A673 (cell line): ENCODE results near the gene SH2B3. TPM values are rescaled to one million over a fixed set of nuclear protein-coding genes. Genes with fewer than 3 reads are reported as not detected.

Experiments used
- BruUV-seq: library from RNA; stranded (reverse); fragments of 400-500 nt; replicated peaks from 2 replicates; lab custom pipeline; 2021; lab: Mats Ljungman, UMichigan
- CTCF ChIA-PET: fragments of 300-600 bp; sonication (Branson Sonifier 250); formaldehyde crosslinking; loops from one replicate; lab custom pipeline; 2022; ENCODE audit warnings: antibody characterized with exemption; lab: Charles Lee
- POLR2A ChIA-PET: fragments of 300-600 bp; sonication (Branson Sonifier 250); formaldehyde crosslinking; loops from one replicate; lab custom pipeline; 2022; ENCODE audit warnings: antibody characterized with exemption; ENCODE audit not compliant: low non-redundant PET; lab: Charles Lee
- DNase-seq: peaks from one replicate; pipeline ENCODE4 v3.0.0-alpha.2; 2015; ENCODE audit warnings: low spot score
- H3K27ac ChIP-seq: fragments of 200-600 bp; sonication (generic); 2 replicates; pipeline ENCODE4 v1.5.1; 2016; ENCODE audit warnings: mixed run types, low read depth, mild to moderate bottlenecking, mixed read lengths, antibody characterized with exemption, low read length; ENCODE audit not compliant: poor library complexity, severe bottlenecking
- H3K27me3 ChIP-seq: fragments of 200-600 bp; sonication (generic); replicated peaks from 2 replicates; pipeline ENCODE4 v1.6.1; 2017; ENCODE audit warnings: mixed run types, low read depth, mild to moderate bottlenecking, mixed read lengths, antibody characterized with exemption, low read length; ENCODE audit not compliant: insufficient read depth, poor library complexity
- H3K36me3 ChIP-seq: fragments of 200-600 bp; sonication (generic); 2 replicates; pipeline ENCODE4 v1.6.1; 2016; ENCODE audit warnings: mixed run types, mild to moderate bottlenecking, mixed read lengths, antibody characterized with exemption, low read length; ENCODE audit not compliant: insufficient read depth, poor library complexity, severe bottlenecking
- H3K4me1 ChIP-seq: fragments of 200-600 bp; sonication (generic); 2 replicates; pipeline ENCODE4 v1.6.1; 2017; ENCODE audit warnings: mixed run types, mild to moderate bottlenecking, mixed read lengths, antibody characterized with exemption, low read length; ENCODE audit not compliant: insufficient read depth, poor library complexity, severe bottlenecking
- H3K4me3 ChIP-seq: fragments of 200-600 bp; sonication (generic); 2 replicates; pipeline ENCODE4 v1.5.1; 2016; ENCODE audit warnings: low read depth, mixed run types, mild to moderate bottlenecking, mixed read lengths, low read length; ENCODE audit not compliant: poor library complexity, severe bottlenecking
- H3K9me3 ChIP-seq: fragments of 200-600 bp; sonication (generic); 2 replicates; pipeline ENCODE4 v1.6.1; 2016; ENCODE audit warnings: mixed run types, low read depth, mild to moderate bottlenecking, mixed read lengths, antibody characterized with exemption, low read length; ENCODE audit not compliant: poor library complexity, severe bottlenecking
- CTCF ChIP-seq: fragments of 300-800, 200-600 bp; sonication (generic); conservative IDR thresholded peaks from 2 replicates; pipeline ENCODE4 v1.5.1; 2017; ENCODE audit warnings: low read depth, mild to moderate bottlenecking, antibody characterized with exemption, low read length, moderate library complexity, mixed read lengths
- EZH2 ChIP-seq: fragments of 200-600 bp; sonication (generic); IDR thresholded peaks from 2 replicates; pipeline ENCODE4 v1.6.1; 2017; ENCODE audit warnings: borderline replicate concordance, low read depth, mild to moderate bottlenecking, mixed read lengths, antibody characterized with exemption, low read length; ENCODE audit not compliant: poor library complexity, severe bottlenecking
- intact Hi-C: fragments of 100-400 bp; cut with micrococcal nuclease; formaldehyde crosslinking; loops from one replicate; pipeline ENCODE4 v1.10.0; 2022; ENCODE audit not compliant: unreplicated experiment
- total RNA-seq: library from RNA; stranded (reverse); gene quantifications from 2 replicates; pipeline ENCODE4 v1.2.3, GENCODE V29; 2021

Gene SH2B3
- total RNA-seq, 1 experiment from 2014 or later: 133 TPM

GRCh38 chr12:111453071-111453989 is 47.6 kb downstream of the SH2B3 start:
- ChIA-PET POLR2A (no interaction called here), CTCF (no interaction called here)
- Histone ChIP-seq H3K27me3 (no peaks in the 10 kb centered on the region), H3K27ac (peak overlapping the region; percentile 62), H3K36me3 (peaks cover 73% of the 10 kb centered on the region), H3K9me3 (no peaks in the 10 kb centered on the region), H3K4me3 (no peak overlapping the region), H3K4me1 (peaks cover 43% of the 10 kb centered on the region)
- BruUV-seq: no TSS peak
- DNase-seq: no peak
- no peak for TF ChIP-seq EZH2
- no peak for TF ChIP-seq CTCF
- intact Hi-C loops: no loop called here

- TF ChIP-seq EZH2: no peak
- no peak for TF ChIP-seq CTCF
- Histone ChIP-seq H3K4me3 (no peak overlapping the region), H3K9me3 (no peaks in the 10 kb centered on the region), H3K4me1 (peaks cover 33% of the 10 kb centered on the region), H3K36me3 (peaks cover 63% of the 10 kb centered on the region), H3K27me3 (no peaks in the 10 kb centered on the region), H3K27ac (peak overlapping the region; percentile 62)
- POLR2A ChIA-PET: no interaction called here
- CTCF ChIA-PET: interaction anchor here (0.6 kb wide), 1 partner anchor 608 kb away, joined by 13 read pairs; no protein-coding TSS in a partner anchor
- no TSS peak for BruUV-seq
- intact Hi-C loops: no loop called here
- no peak for DNase-seq
Observed at GRCh38 chr12:111454311-111454710, 48.6 kb downstream of the SH2B3 start.

DNA sequence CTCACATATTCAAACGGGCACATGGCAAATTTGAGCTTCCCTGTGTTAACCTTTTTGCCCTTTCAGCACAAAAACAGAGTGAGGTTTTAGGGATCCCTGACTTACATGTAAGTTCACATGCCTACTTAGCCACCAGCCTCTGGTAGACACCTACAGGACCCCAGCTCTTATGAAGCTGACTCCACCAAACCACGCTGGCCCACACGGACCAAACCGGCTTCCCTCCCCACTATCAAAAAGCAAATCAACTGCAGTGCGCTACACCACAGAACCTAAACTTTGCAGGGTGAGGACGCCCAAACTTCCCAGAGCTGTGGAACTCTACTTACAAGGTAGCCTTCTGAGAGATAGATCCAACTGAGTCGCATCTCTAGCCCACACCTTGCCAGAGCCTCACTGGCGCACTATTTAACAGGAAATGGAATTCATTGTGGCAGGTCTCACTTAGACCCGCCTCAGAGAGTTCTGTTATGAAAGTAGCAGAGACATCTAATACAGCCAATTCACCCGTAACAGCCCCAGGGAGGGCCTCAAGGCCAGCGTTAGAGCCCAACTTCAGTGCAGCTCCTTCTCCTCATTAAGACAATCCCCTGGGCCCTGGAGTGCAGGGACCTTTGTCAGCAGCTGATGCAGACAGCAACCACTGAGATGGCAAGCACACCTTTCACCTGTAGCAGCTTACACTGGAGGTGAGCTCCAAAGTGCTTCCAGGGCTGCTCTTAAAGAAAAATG is 49.2 kb downstream of the SH2B3 start:
- POLR2A ChIA-PET: no interaction called here
- H3K27me3 ChIP-seq: no peaks in the 10 kb centered on the region
- no peak overlapping the region for H3K4me3 ChIP-seq
- BruUV-seq: no TSS peak
- peaks cover 27% of the 10 kb centered on the region for H3K4me1 ChIP-seq
- CTCF ChIA-PET: interaction anchor here (0.6 kb wide), 1 partner anchor 609 kb away, joined by 13 read pairs; no protein-coding TSS in a partner anchor
- intact Hi-C loops: no loop called here
- H3K27ac ChIP-seq: peak overlapping the region; percentile 62
- peaks cover 58% of the 10 kb centered on the region for H3K36me3 ChIP-seq
- TF ChIP-seq EZH2: no peak
- no peak for TF ChIP-seq CTCF
- no peaks in the 10 kb centered on the region for H3K9me3 ChIP-seq
- no peak for DNase-seq
